PC-3 (cell line): ENCODE measurements around the gene BARHL1. TPM values are rescaled to one million over a fixed set of nuclear protein-coding genes. Genes with fewer than 3 reads are reported as not detected.

ENCODE experiments used
- ATAC-seq: fragments of 200-7000 bp; cut with Tn5 transposase; 2 replicates; pipeline ENCODE4 v1.9.1; 2020; ENCODE audit warnings: mild to moderate bottlenecking, moderate library complexity
- BruUV-seq: library from RNA; stranded (reverse); fragments of 400-500 nt; replicated peaks from 2 replicates; lab custom pipeline; 2021; lab: Mats Ljungman, UMichigan
- CTCF ChIA-PET: fragments of 300-600 bp; sonication (Branson Sonifier 250); formaldehyde crosslinking; loops from one replicate; lab custom pipeline; 2022; ENCODE audit warnings: antibody characterized with exemption; lab: Charles Lee
- POLR2A ChIA-PET: fragments of 300-600 bp; sonication (Branson Sonifier 250); formaldehyde crosslinking; loops from one replicate; lab custom pipeline; 2022; ENCODE audit warnings: antibody characterized with exemption; ENCODE audit not compliant: unreplicated experiment; lab: Charles Lee
- DNase-seq: peaks from one replicate; pipeline ENCODE4 v3.0.0-alpha.2; 2015
- H2AFZ ChIP-seq: fragments of 300-600 bp; sonication (generic); 2 replicates; pipeline ENCODE4 v1.6.0; 2016; ENCODE audit warnings: antibody characterized with exemption, low read length
- H3F3A ChIP-seq: fragments of 300-600 bp; sonication (generic); one replicate; pipeline ENCODE4 v1.6.0; 2017; ENCODE audit warnings: antibody characterized with exemption, low read length, control low read depth, mild to moderate bottlenecking; ENCODE audit not compliant: unreplicated experiment
- H3K27ac ChIP-seq: fragments of 300-600 bp; sonication (generic); 2 replicates; pipeline ENCODE4 v1.5.1; 2016; ENCODE audit warnings: mild to moderate bottlenecking, low read length
- H3K27me3 ChIP-seq: fragments of 300-600 bp; sonication (generic); 2 replicates; pipeline ENCODE4 v1.6.1; 2016; ENCODE audit warnings: low read length, mixed read lengths
- H3K36me3 ChIP-seq: fragments of 300-600 bp; sonication (generic); 2 replicates; pipeline ENCODE4 v1.6.1; 2016; ENCODE audit warnings: low read depth, mixed run types, low read length, mixed read lengths
- H3K4me1 ChIP-seq: fragments of 300-600 bp; sonication (generic); 2 replicates; pipeline ENCODE4 v1.5.1; 2016; ENCODE audit warnings: low read length; ENCODE audit not compliant: insufficient read depth
- H3K4me2 ChIP-seq: fragments of 300-600 bp; sonication (generic); 2 replicates; pipeline ENCODE4 v1.6.0; 2016; ENCODE audit warnings: low read length
- H3K4me3 ChIP-seq: fragments of 300-600 bp; sonication (generic); 2 replicates; pipeline ENCODE4 v1.5.1; 2016; ENCODE audit warnings: mild to moderate bottlenecking, low read length, mixed read lengths
- H3K79me2 ChIP-seq: fragments of 300-600 bp; sonication (generic); 2 replicates; pipeline ENCODE4 v1.6.1; 2017; ENCODE audit warnings: low read length, mixed read lengths
- H3K9ac ChIP-seq: fragments of 300-600 bp; sonication (generic); 2 replicates; pipeline ENCODE4 v1.6.0; 2016; ENCODE audit warnings: mild to moderate bottlenecking, low read length
- H3K9me2 ChIP-seq: fragments of 300-600 bp; sonication (generic); replicated peaks from 2 replicates; pipeline ENCODE4 v1.6.1; 2016; ENCODE audit warnings: mixed run types, low read length, mixed read lengths
- H3K9me3 ChIP-seq: fragments of 300-600 bp; sonication (generic); 2 replicates; pipeline ENCODE4 v1.6.1; 2016; ENCODE audit warnings: low read length, mixed read lengths
- H4K20me1 ChIP-seq: fragments of 300-600 bp; sonication (generic); 2 replicates; pipeline ENCODE4 v1.6.1; 2016; ENCODE audit warnings: low read length, mixed read lengths
- EZH2 ChIP-seq: fragments of 300-600 bp; sonication (generic); IDR thresholded peaks from one replicate; pipeline ENCODE4 v1.6.1; 2017; ENCODE audit warnings: antibody characterized with exemption, mild to moderate bottlenecking, low read length; ENCODE audit not compliant: unreplicated experiment
- EZH2phosphoT487 ChIP-seq: fragments of 300-600 bp; sonication (generic); IDR thresholded peaks from 2 replicates; pipeline ENCODE4 v1.6.1; 2018; ENCODE audit warnings: mild to moderate bottlenecking, antibody characterized with exemption, low read length, borderline replicate concordance
- intact Hi-C: fragments of 100-400 bp; cut with micrococcal nuclease; formaldehyde crosslinking; loops from 2 replicates; pipeline ENCODE4 v1.9.0; 2023
- total RNA-seq: library from RNA; depleted of rRNA; stranded (reverse); fragments of >200 nt; gene quantifications from 2 replicates; pipeline ENCODE4 v1.2.3, GENCODE V29; 2014
- TF ChIP-seq, protein P1 (sequence below): fragments of 300-600 bp; sonication (generic); conservative IDR thresholded peaks from 2 replicates; pipeline ENCODE4 v1.5.1; 2017; ENCODE audit warnings: antibody characterized with exemption, low read depth, mild to moderate bottlenecking, low read length

Gene BARHL1
- total RNA-seq, 1 experiment from 2014 or later, result not detected

DNA sequence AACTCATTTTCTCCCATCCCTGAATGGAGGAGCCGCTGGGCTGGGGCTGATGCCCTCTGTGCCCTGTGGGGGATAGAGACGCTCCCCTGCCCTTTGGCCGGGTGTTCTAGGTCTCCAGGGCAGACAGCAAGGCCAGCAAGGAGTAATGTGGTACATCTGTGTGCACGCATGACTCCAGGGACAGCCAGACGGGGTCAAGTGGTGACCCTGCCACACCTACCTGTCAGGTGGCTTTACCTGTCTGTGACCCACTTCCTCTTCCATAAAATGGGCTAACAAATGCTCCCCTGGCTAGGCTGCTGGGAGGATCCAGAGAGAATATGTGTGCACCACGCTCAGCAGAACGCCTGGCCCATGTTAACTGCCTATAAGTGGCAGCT lies 35.4 kb upstream of the BARHL1 start:
- intact Hi-C loops, result no loop called here
- ChIA-PET POLR2A (no interaction called here), CTCF (no interaction called here)
- Histone ChIP-seq H3K27me3 (no peaks in the 10 kb centered on the region), H2AFZ (no peak overlapping the region), H4K20me1 (no peaks in the 10 kb centered on the region), H3K9me2 (no peaks in the 10 kb centered on the region), H3K36me3 (no peaks in the 10 kb centered on the region), H3K4me1 (no peaks in the 10 kb centered on the region), H3K9me3 (no peaks in the 10 kb centered on the region), H3F3A (no peaks in the 10 kb centered on the region), H3K4me3 (no peak overlapping the region), H3K79me2 (no peaks in the 10 kb centered on the region), H3K27ac (no peak overlapping the region), H3K4me2 (no peak overlapping the region), H3K9ac (no peak overlapping the region)
- no peak for ATAC-seq
- DNase-seq, result no peak
- no TSS peak for BruUV-seq
- TF ChIP-seq EZH2, result no peak
- TF ChIP-seq EZH2phosphoT487, result no peak
- TF ChIP-seq, protein P1, sequence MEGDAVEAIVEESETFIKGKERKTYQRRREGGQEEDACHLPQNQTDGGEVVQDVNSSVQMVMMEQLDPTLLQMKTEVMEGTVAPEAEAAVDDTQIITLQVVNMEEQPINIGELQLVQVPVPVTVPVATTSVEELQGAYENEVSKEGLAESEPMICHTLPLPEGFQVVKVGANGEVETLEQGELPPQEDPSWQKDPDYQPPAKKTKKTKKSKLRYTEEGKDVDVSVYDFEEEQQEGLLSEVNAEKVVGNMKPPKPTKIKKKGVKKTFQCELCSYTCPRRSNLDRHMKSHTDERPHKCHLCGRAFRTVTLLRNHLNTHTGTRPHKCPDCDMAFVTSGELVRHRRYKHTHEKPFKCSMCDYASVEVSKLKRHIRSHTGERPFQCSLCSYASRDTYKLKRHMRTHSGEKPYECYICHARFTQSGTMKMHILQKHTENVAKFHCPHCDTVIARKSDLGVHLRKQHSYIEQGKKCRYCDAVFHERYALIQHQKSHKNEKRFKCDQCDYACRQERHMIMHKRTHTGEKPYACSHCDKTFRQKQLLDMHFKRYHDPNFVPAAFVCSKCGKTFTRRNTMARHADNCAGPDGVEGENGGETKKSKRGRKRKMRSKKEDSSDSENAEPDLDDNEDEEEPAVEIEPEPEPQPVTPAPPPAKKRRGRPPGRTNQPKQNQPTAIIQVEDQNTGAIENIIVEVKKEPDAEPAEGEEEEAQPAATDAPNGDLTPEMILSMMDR, result no peak

DNA sequence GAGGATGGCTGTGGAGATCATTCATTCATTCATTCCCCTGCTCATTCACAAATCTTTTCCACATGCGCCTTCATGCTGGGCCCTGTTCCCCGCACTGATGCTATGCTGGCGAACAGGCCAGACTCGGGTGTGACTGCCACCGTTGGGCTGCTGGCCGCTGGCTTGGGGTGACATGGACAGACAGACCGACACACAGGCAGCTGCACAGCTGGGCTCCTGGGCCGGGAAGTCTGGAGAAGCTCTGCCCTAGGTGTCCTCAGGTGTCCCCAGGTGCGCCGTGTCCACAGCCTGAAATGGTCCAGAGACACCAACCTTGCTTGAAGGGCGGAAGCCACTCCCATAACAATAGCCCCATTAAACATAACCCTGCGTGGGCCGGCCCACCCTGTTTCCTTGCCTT lies 35.0 kb upstream of the BARHL1 start:
- no peak for DNase-seq
- H2AFZ ChIP-seq, result no peak overlapping the region
- H3K36me3 ChIP-seq, result no peaks in the 10 kb centered on the region
- no peak for ATAC-seq
- no peaks in the 10 kb centered on the region for H3K4me1 ChIP-seq
- no peaks in the 10 kb centered on the region for H3K9me3 ChIP-seq
- no peaks in the 10 kb centered on the region for H3K79me2 ChIP-seq
- H3K4me2 ChIP-seq, result no peak overlapping the region
- TF ChIP-seq, protein P1, result no peak
- TF ChIP-seq EZH2phosphoT487 (no peak), EZH2 (no peak)
- H3K4me3 ChIP-seq, result no peak overlapping the region
- no peak overlapping the region for H3K27ac ChIP-seq
- intact Hi-C loops, result no loop called here
- POLR2A ChIA-PET, result no interaction called here
- no peaks in the 10 kb centered on the region for H3F3A ChIP-seq
- H3K27me3 ChIP-seq, result no peaks in the 10 kb centered on the region
- CTCF ChIA-PET, result no interaction called here
- no peaks in the 10 kb centered on the region for H4K20me1 ChIP-seq
- H3K9me2 ChIP-seq, result no peaks in the 10 kb centered on the region
- BruUV-seq, result no TSS peak
- no peak overlapping the region for H3K9ac ChIP-seq

DNA sequence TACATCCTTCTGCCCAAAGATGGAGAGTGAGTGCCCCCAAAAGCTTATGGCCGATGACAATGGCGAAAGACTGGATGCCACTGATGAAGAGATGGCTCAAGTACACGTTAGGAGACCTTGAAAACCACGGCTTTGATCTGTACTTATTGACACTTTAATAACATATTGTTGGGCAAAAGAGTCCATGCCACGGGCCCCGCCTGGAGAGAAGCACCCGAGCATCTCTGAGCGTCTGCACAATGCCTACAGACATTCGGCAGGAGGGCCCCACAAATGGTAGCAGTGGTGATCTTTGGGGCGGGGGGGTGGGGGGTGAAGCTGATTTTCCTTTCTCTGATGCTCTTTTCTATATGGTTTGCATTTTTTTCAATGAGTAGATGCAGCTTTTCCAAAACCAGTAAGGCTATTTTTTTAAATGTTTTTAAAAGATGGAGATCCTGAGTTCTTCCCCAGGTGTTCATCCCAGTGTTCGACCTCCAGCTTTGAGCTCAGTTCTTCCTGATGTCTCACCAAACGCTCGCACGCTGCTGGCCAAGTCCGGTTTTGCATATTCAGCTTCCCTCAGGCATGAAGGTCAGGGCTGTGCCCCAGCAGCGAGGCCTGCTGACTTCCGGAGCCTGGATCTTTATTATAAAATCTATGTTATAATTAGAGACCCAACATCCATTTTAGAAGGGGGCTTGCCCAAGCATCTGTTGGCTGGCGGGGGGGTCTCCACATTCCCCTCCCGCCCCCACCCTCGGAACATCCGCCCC lies 34.3 kb upstream of the BARHL1 start:
- no peak for DNase-seq
- TF ChIP-seq EZH2phosphoT487, result no peak
- TF ChIP-seq EZH2, result no peak
- TF ChIP-seq, protein P1, result no peak
- no peak for ATAC-seq
- CTCF ChIA-PET, result no interaction called here
- POLR2A ChIA-PET, result no interaction called here
- Histone ChIP-seq H2AFZ (no peak overlapping the region), H3K4me1 (no peaks in the 10 kb centered on the region), H3K4me3 (no peak overlapping the region), H3K4me2 (no peak overlapping the region), H3F3A (no peaks in the 10 kb centered on the region), H3K27me3 (no peaks in the 10 kb centered on the region), H4K20me1 (no peaks in the 10 kb centered on the region), H3K9me2 (no peaks in the 10 kb centered on the region), H3K9me3 (no peaks in the 10 kb centered on the region), H3K36me3 (no peaks in the 10 kb centered on the region), H3K9ac (no peak overlapping the region), H3K27ac (no peak overlapping the region), H3K79me2 (no peaks in the 10 kb centered on the region)
- intact Hi-C loops, result no loop called here
- no TSS peak for BruUV-seq
